Tibial nerve (tissue), 4 donors: ENCODE results near the gene AADAC.

Experiments
- CTCF ChIP-seq, 5 experiments: fragments of 200-600 bp in 3 of 5; fragments of 450-650 bp in 2 of 5; sonication (generic) in 3 of 5; IDR thresholded peaks; one replicate each; pipeline ENCODE4 v1.5.1; 2016 to 2019; ENCODE audit warnings: antibody characterized with exemption in 5 of 5, mild to moderate bottlenecking in 3 of 5, moderate library complexity in 2 of 5
- EP300 ChIP-seq, 2 donors: sonication (generic); formaldehyde crosslinking; IDR thresholded peaks; one replicate each; pipeline ENCODE4 v1.6.1; 2017; ENCODE audit warnings: antibody characterized with exemption in 2 of 2, mild to moderate bottlenecking in 1 of 2

- TF ChIP-seq EP300 (IDR thresholded peaks at IDR 0.05) (no peak), CTCF (IDR thresholded peaks at IDR 0.05) (no peak)
Observed at GRCh38 chr3:151792411-151792810, 21.5 kb upstream of the AADAC start.
